Adrenal gland (tissue), 19 donors: ENCODE results near the gene IL3. TPM values are rescaled to one million over a fixed set of nuclear protein-coding genes. Genes with fewer than 3 reads are reported as not detected.

Experiments
- DNase-seq, 7 donors: peaks; one replicate each; pipeline ENCODE4 v3.0.0-alpha.2; 2019 to 2020
- H3K27ac ChIP-seq, 5 donors: fragments of 200-600 bp; sonication (generic) in 4 of 5; 1 replicate in 3 of 5; 2 replicates in 2 of 5; pipeline versions ENCODE4 v1.5.1 to v1.8.0; 2016 to 2020; ENCODE audit warnings: mild to moderate bottlenecking in 1 of 5
- H3K27me3 ChIP-seq: fragments of 200-600 bp; 2 replicates; pipeline ENCODE4 v1.8.0; 2021
- H3K36me3 ChIP-seq, 2 donors: fragments of 200-600 bp; replicated peaks in 1 of 2; 1 replicate in 1 of 2; 2 replicates in 1 of 2; pipeline versions ENCODE4 v1.5.1 to v1.8.0; 2018 to 2022
- H3K4me1 ChIP-seq, 2 donors: fragments of 200-600 bp; replicated peaks in 1 of 2; 1 replicate in 1 of 2; 2 replicates in 1 of 2; pipeline versions ENCODE4 v1.5.1 to v1.8.0; 2018 to 2021
- H3K4me3 ChIP-seq, 4 donors: fragments of 200-600 bp; sonication (generic) in 3 of 4; one replicate each; pipeline ENCODE4 v1.5.1; 2016 to 2018
- H3K9me3 ChIP-seq, 3 donors: fragments of 200-600 bp; sonication (generic) in 1 of 3; replicated peaks in 1 of 3; 1 replicate in 2 of 3; 2 replicates in 1 of 3; pipeline versions ENCODE4 v1.5.1 to v1.8.0; 2016 to 2021
- POLR2A ChIP-seq, 2 donors: fragments of 450-650 bp; IDR thresholded peaks; one replicate each; pipeline ENCODE4 v1.6.1; 2017; ENCODE audit warnings: antibody characterized with exemption in 2 of 2, mild to moderate bottlenecking in 2 of 2, moderate library complexity in 1 of 2
- WGBS, 4 donors: extraction: QIAGEN DNeasy Blood & Tissue Kit in 2 of 4; methylation state at CpG; one replicate each; pipeline versions ENCODE4 v1.1.5 to v1.1.7; 2013 to 2017; 5-methylcytosine and 5-hydroxymethylcytosine counted together
- intact Hi-C, 2 donors: fragments of 100-400 bp; cut with DNase I; formaldehyde crosslinking; loops; one replicate each; pipeline versions ENCODE4 v1.14.1 to v1.15.0; 2022 to 2023
- long read RNA-seq, 10 donors: library from polyadenylated mRNA in 3 of 10; unstranded in 2 of 10; stranded (forward) in 1 of 10; transcript quantifications; one replicate each; pipeline ENCODE4 v2.0.0 and lab custom pipeline, GENCODE V29; 2021 to 2026
- polyA plus RNA-seq, 3 donors: library from polyadenylated mRNA; stranded (reverse); fragments of 200-250 nt in 2 of 3; fragments of 350-450 nt in 1 of 3; fragmentation: Illumina TruSeq in 1 of 3; extraction: RNeasy Lipid Tissue Mini Kit (QIAGEN cat#74804) in 1 of 3; gene quantifications; one replicate each; pipeline ENCODE4 v1.2.3, GENCODE V29; 2013 to 2014
- total RNA-seq, 9 donors: library from RNA; depleted of rRNA in 4 of 9; stranded (reverse); fragments of >200 nt in 4 of 9; fragments of 120-200 nt in 1 of 9; fragmentation: NEBNext Ultra II Directional in 1 of 9; extraction: Animal tissue kit (Norgen Biotek cat#: 25700) in 1 of 9; gene quantifications; one replicate each; pipeline versions ENCODE4 v1.1.0 to v1.2.4, GENCODE V29; 2013 to 2023
- TF ChIP-seq, protein P1 (sequence below), 6 experiments: fragments of 450-650 bp in 4 of 6; fragments of 200-600 bp in 2 of 6; sonication (generic) in 1 of 6; IDR thresholded peaks; 1 replicate in 5 of 6; 2 replicates in 1 of 6; pipeline versions ENCODE4 v1.5.1 to v1.8.0; 2016 to 2021; ENCODE audit warnings: antibody characterized with exemption in 6 of 6, mild to moderate bottlenecking in 2 of 6, moderate library complexity in 1 of 6
- donor health status: healthy with polysubstance abuse.
- donor health status: Bipolar disorder and iron deficiency.
- donor health status: DM: yes; HTN: yes; CAD: no.
- donor health status: DM: no; HTN: no; CAD: no.
- donor health status: DM: no; HTN: no; CAD: no.
- donor health status: DM: yes; HTN: yes; CAD: no.

The IL3 gene, protein sequence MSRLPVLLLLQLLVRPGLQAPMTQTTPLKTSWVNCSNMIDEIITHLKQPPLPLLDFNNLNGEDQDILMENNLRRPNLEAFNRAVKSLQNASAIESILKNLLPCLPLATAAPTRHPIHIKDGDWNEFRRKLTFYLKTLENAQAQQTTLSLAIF
- total RNA-seq (not detected), polyA plus RNA-seq (not detected)
- long read RNA-seq, donor 1 = 0 reads
- long read RNA-seq, donor 2 = 0 reads
- long read RNA-seq, donor 3 = 0 reads
- long read RNA-seq, donor 4 = 0 reads
- long read RNA-seq, donor 5 = 0 reads
- long read RNA-seq, donor 6 = 0 reads
- long read RNA-seq, donor 7 = 0 reads
- long read RNA-seq, donor 8 = 0 reads
- long read RNA-seq, donor 9 = 0 reads
- long read RNA-seq, donor 10 = 0 reads

DNA sequence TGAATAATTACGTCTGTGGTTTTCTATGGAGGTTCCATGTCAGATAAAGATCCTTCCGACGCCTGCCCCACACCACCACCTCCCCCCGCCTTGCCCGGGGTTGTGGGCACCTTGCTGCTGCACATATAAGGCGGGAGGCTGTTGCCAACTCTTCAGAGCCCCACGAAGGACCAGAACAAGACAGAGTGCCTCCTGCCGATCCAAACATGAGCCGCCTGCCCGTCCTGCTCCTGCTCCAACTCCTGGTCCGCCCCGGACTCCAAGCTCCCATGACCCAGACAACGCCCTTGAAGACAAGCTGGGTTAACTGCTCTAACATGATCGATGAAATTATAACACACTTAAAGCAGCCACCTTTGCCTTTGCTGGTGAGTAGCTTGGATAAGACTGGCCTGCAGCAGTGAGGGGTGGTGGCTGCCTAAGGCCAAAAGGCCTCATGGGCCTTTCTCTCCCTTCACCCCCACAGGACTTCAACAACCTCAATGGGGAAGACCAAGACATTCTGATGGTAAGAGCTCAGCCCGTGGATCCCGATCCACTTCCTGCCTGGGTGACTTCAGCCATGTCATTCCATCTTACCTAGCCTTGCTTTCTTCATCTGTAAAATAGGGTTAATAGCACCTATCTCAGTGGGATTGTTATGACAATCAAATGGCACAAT, at the start of gene IL3:
Gene IL3, plus strand, starts transcription at position 155 of the 661 bp plus-strand sequence. Its CDS starts 52 bp downstream, at position 207.
- WGBS, 4 donors = 81 to 91% (median 89%) methylated on average over 16 of the region's 16 CpGs
- intact Hi-C loops = loop anchor here in 1 of 2 donors (5.0 kb wide), 1 partner anchor 473 kb away; no protein-coding TSS in a partner anchor
- H3K27ac ChIP-seq = no peak within 1 kb of the TSS
- TF ChIP-seq, protein P1, sequence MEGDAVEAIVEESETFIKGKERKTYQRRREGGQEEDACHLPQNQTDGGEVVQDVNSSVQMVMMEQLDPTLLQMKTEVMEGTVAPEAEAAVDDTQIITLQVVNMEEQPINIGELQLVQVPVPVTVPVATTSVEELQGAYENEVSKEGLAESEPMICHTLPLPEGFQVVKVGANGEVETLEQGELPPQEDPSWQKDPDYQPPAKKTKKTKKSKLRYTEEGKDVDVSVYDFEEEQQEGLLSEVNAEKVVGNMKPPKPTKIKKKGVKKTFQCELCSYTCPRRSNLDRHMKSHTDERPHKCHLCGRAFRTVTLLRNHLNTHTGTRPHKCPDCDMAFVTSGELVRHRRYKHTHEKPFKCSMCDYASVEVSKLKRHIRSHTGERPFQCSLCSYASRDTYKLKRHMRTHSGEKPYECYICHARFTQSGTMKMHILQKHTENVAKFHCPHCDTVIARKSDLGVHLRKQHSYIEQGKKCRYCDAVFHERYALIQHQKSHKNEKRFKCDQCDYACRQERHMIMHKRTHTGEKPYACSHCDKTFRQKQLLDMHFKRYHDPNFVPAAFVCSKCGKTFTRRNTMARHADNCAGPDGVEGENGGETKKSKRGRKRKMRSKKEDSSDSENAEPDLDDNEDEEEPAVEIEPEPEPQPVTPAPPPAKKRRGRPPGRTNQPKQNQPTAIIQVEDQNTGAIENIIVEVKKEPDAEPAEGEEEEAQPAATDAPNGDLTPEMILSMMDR (IDR thresholded peaks at IDR 0.05) = no peak
- no peak for TF ChIP-seq POLR2A (IDR thresholded peaks at IDR 0.05)
- DNase-seq = peak in 5 of 7 donors; percentile 5 to 35 (median 6)
- H3K4me1 ChIP-seq = no peaks in the 10 kb centered on the region
- no peaks in the 10 kb centered on the region for H3K36me3 ChIP-seq
- no peak within 1 kb of the TSS for H3K4me3 ChIP-seq
- H3K27me3 ChIP-seq = no peaks in the 10 kb centered on the region
- H3K9me3 ChIP-seq = no peaks in the 10 kb centered on the region

DNA sequence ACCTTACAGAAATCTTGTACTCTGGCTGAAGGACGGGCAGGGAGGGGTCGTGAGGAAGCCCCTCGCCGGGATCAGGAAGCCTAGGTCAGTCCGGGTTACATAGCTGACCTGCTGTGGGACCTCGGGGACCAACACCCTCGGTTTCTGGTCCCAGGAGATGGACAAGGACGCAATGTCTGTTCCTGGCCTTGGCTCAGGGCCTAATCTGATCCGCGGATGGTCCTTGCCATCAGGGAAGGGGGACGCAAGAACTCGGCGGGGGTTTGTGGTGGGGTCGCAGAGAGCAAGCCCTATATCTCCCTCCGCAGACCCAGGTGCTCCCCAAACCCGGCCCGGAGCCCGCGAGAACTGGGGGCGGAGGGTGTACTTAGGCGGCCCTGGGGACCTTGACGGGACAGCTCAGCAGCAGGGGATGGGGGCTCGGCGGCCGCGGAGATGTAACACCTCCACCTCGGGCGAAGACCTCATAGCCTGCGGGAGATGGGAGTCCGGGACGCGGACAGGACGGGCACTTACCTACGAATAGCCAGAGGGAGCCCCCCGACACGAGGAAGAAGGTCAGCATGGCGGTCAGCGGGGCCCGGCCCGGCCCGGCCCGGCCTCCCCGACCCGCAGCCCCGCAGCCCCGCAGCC, 49.4 kb upstream of the IL3 start:
- H3K4me3 ChIP-seq = peak overlapping the region in 3 of 4 donors; percentile 6 to 82 (median 50)
- no peak for TF ChIP-seq POLR2A (IDR thresholded peaks at IDR 0.05)
- TF ChIP-seq, protein P1 (IDR thresholded peaks at IDR 0.05) = no peak
- no peaks in the 10 kb centered on the region for H3K9me3 ChIP-seq
- H3K27me3 ChIP-seq = no peaks in the 10 kb centered on the region
- DNase-seq = peak in 4 of 7 donors; percentile 12 to 50 (median 20)
- intact Hi-C loops = no loop called here
- H3K4me1 ChIP-seq = peaks cover 5 to 15% of the 10 kb centered on the region in 2 donors
- H3K36me3 ChIP-seq = no peaks in the 10 kb centered on the region
- WGBS, 4 donors = 3 to 11% (median 6%) methylated on average over 5 to 46 of the region's 46 CpGs
- H3K27ac ChIP-seq = no peak overlapping the region

DNA sequence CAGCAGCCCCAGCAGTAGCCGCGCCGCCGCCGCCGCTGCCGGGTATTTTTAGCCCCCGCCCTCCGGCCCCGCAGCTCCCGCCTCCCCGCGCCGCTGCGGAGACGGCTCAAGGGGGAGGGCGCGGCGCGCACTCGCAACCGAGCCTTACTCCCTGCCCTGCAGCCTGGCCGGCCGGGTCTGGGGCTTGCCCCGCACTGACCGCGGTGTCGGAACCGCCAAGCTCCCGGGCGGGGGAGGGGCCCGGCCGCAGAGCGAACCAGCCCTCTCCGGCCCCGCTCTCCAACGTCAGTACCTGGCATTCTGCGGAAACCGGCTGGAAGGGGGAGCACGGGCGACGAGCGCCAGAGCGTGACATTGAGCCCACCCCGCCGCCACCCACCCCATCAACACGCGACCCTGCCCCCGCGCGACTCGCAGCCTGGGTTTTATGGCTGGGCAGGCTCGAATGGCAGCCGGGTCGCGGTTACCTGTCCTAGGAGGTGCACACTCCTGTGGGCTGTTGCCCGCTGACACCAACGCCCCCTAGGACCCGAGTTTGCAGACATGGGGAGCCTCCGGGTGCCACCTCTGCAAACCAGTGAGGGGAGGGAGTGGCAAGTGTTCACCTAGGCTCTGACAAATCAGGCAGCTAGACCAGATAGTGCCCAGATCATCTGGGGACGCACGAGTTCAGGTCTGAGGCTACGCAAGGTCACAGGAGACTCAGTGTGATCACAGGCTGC, 48.7 kb upstream of the IL3 start, which contains the start of gene ACSL6:
Gene ACSL6, minus strand, starts transcription at position 37 of the 722 bp plus-strand sequence. CDS start 105 bp downstream, outside the sequence.
- TF ChIP-seq, protein P1 (IDR thresholded peaks at IDR 0.05) = no peak
- no peak for TF ChIP-seq POLR2A (IDR thresholded peaks at IDR 0.05)
- H3K27ac ChIP-seq = no peak within 1 kb of the TSS
- H3K9me3 ChIP-seq = no peaks in the 10 kb centered on the region
- DNase-seq = peak; percentile 33 to 59 (median 42)
- peak within 1 kb of the TSS in 3 of 4 donors; percentile 6 to 82 (median 50) for H3K4me3 ChIP-seq
- intact Hi-C loops = no loop called here
- 2 to 60% (median 3%) methylated on average over 2 to 63 of the region's 63 CpGs; no CpG with 5 or more reads in 1 of the 4 donors for WGBS, 4 donors
- H3K4me1 ChIP-seq = peaks cover 5 to 15% of the 10 kb centered on the region in 2 donors
- H3K36me3 ChIP-seq = no peaks in the 10 kb centered on the region
- H3K27me3 ChIP-seq = no peaks in the 10 kb centered on the region
